ENCODE results near the gene NAALADL2. TPM values are rescaled to one million over a fixed set of nuclear protein-coding genes. Genes with fewer than 3 reads are reported as not detected.

Gene NAALADL2
- total and polyA plus RNA-seq, 2 of the 8 experiments (the other 6 are each of a cell fraction or from before 2014, with no cell fraction given) = 0.12 to 0.22 TPM

DNA sequence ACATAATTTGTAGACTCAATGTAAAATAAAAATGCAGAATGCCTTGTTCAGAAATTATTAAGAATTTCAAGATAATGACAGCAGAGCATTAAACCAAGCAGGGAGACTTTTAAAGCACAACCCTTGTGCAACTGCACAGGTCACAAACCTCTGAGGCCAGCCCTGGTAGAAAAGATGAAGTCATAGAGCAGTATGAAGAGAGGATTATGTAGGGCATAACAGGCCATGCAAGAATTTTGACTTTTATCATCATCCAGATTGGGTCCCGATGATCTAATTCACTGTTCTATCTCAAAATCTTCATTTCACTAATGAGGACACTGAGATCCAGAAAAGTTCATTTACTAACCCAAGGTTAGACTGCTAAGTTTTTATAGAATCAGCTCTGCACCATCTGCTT is 388.5 kb downstream of the NAALADL2 start:
- no peak overlapping the region for H3K27ac ChIP-seq (ENCODE audit: low read depth, low read length)
- no peak overlapping the region for H4K8ac ChIP-seq (ENCODE audit: extremely low read depth, insufficient read depth, low read length)
- TF ChIP-seq RXRA (IDR thresholded peaks at IDR 0.05; ENCODE audit: insufficient read depth, low read depth, low read length) (no peak), NANOG (IDR thresholded peaks at IDR 0.05; ENCODE audit: insufficient read depth, low read depth, low read length, poor library complexity, severe bottlenecking) (no peak)
- no peak overlapping the region for H2AK5ac ChIP-seq (ENCODE audit: low read depth, low read length)
- H2BK20ac ChIP-seq (ENCODE audit: low read length) = no peak overlapping the region
- CTCF ChIA-PET (ENCODE audit: partially characterized antibody) = interaction anchor here (0.6 kb wide), 1 partner anchor 693 kb away, joined by 3 read pairs; no protein-coding TSS in a partner anchor
- H3K18ac ChIP-seq (ENCODE audit: extremely low read depth, low read length) = no peak overlapping the region
- H3K27me3 ChIP-seq (replicated peaks in 1 of 4; ENCODE audit: control insufficient read depth in 3 of 4, extremely low read depth in 1 of 4, insufficient read depth in 3 of 4, low read length in 3 of 4) = no peaks in the 10 kb centered on the region
- no peaks in the 10 kb centered on the region for H3K79me1 ChIP-seq (ENCODE audit: low read depth, low read length)
- no peak overlapping the region for H3K14ac ChIP-seq (ENCODE audit: insufficient read length)
- H3K4me2 ChIP-seq (ENCODE audit: insufficient read depth in 1 of 2, low read depth in 2 of 2, low read length in 2 of 2) = no peak overlapping the region
- H2BK15ac ChIP-seq (ENCODE audit: low read length) = no peak overlapping the region
- H2BK5ac ChIP-seq (ENCODE audit: low read depth, low read length) = no peak overlapping the region
- WGBS, 2 experiments (ENCODE audit: extremely low coverage in 1 of 2, insufficient coverage in 1 of 2, insufficient read length in 1 of 2, insufficient replicate concordance in 2 of 2, low coverage in 1 of 2, low lambda C conversion rate in 2 of 2, missing lambda C conversion rate in 1 of 2) = 95% methylated on average over 1 of the region's 1 CpG; no CpG with 5 or more reads in 1 of the 2 experiments
- no peak overlapping the region for H2BK12ac ChIP-seq (ENCODE audit: low read depth, low read length)
- H4K20me1 ChIP-seq (replicated peaks in 1 of 2; ENCODE audit: control insufficient read depth in 1 of 2, insufficient read depth in 2 of 2, low read length in 2 of 2) = no peaks in the 10 kb centered on the region
- H2AFZ ChIP-seq (ENCODE audit: low read length) = no peak overlapping the region
- POLR2A ChIA-PET (ENCODE audit: partially characterized antibody) = no interaction called here
- no peak overlapping the region for H3K4ac ChIP-seq (replicated peaks; ENCODE audit: insufficient read length, low read depth, low read length)
- H3K23me2 ChIP-seq (ENCODE audit: low read depth, low read length) = no peaks in the 10 kb centered on the region; the same call in 1 of the 2 replicates
- no peaks in the 10 kb centered on the region for H3K79me2 ChIP-seq (ENCODE audit: control insufficient read depth in 1 of 2, insufficient read depth in 2 of 2, low read length in 2 of 2)
- no peak overlapping the region for H3K4me3 ChIP-seq (ENCODE audit: extremely low read depth in 1 of 4, insufficient read depth in 2 of 4, low read depth in 3 of 4, low read length in 4 of 4)
- H3K56ac ChIP-seq (replicated peaks; ENCODE audit: insufficient read length, low read depth, low read length) = no peak overlapping the region
- no peaks in the 10 kb centered on the region; a peak in 1 of 7 replicates for H3K4me1 ChIP-seq (replicated peaks in 1 of 4; ENCODE audit: control insufficient read depth in 3 of 4, insufficient read depth in 4 of 4, low read length in 3 of 4)
- no peaks in the 10 kb centered on the region for H3K36me3 ChIP-seq (ENCODE audit: control insufficient read depth in 2 of 4, insufficient read depth in 4 of 4, low read length in 3 of 4)
- H4K91ac ChIP-seq (replicated peaks; ENCODE audit: insufficient read length, low read length) = no peak overlapping the region
- no peak for FAIRE-seq
- H3K9me3 ChIP-seq (ENCODE audit: insufficient read depth in 2 of 2, low read depth in 1 of 2, low read length in 1 of 2) = no peaks in the 10 kb centered on the region
- no peak overlapping the region for H2BK120ac ChIP-seq (replicated peaks; ENCODE audit: low read depth, low read length)
- DNase-seq (ENCODE audit: low read depth in 1 of 2, low spot score in 2 of 2) = no peak
- no peak overlapping the region for H4K5ac ChIP-seq (ENCODE audit: insufficient read length, low read depth, low read length)
- H3K9ac ChIP-seq (replicated peaks in 1 of 4; ENCODE audit: extremely low read depth in 1 of 4, low read depth in 3 of 4, low read length in 3 of 4) = no peak overlapping the region
- no peak overlapping the region for H3K23ac ChIP-seq (ENCODE audit: insufficient read length)
